BE2C (cell line): ENCODE measurements around the gene NRF1.

Source experiments
- DNase-seq: peaks from one replicate; pipeline ENCODE4 v3.0.0-alpha.2; 2020
- H3K27me3 ChIP-seq: fragments of 250-450 bp; sonication (Bioruptor Pico); 2 replicates; pipeline ENCODE4 v1.5.1; 2020; ENCODE audit warnings: mild to moderate bottlenecking
- H3K36me3 ChIP-seq: fragments of 250-450 bp; sonication (Bioruptor Pico); 2 replicates; pipeline ENCODE4 v1.5.1; 2020; ENCODE audit warnings: mild to moderate bottlenecking
- H3K4me1 ChIP-seq: fragments of 250-450 bp; sonication (Bioruptor Pico); 2 replicates; pipeline ENCODE4 v1.5.1; 2020
- H3K4me3 ChIP-seq: 2 replicates; pipeline ENCODE4 v1.5.1; 2011; ENCODE audit warnings: low read depth, low read length
- H3K9me3 ChIP-seq: fragments of 250-450 bp; sonication (Bioruptor Pico); 2 replicates; pipeline ENCODE4 v1.5.1; 2020
- TF ChIP-seq, protein P1 (sequence below): IDR thresholded peaks from 2 replicates; pipeline ENCODE4 v1.5.1; 2012; ENCODE audit warnings: mild to moderate bottlenecking, low read depth, low read length

The NRF1 gene

DNA sequence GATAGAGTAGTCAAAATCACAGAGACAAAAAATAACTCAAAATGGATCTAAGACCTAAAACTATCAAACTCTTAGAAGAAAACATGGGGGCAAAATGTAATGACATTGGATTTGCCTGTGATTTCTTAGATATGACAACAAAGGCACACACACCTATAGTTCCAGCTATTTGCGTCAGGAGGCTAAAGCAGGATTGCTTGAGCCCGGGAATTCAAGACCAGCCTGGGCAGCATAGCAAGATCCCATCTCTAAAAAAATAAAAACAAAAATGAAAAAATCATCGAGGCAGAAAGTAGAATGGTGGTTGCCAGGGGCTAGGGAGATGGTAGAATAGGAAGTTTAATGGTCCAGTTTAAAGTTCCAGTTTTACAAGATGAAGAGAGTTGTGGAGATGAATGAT, 113.3 kb downstream of the NRF1 start:
- H3K9me3 ChIP-seq, result no peaks in the 10 kb centered on the region
- no peak overlapping the region for H3K4me3 ChIP-seq
- no peaks in the 10 kb centered on the region; the same call in 1 of the 2 replicates for H3K27me3 ChIP-seq
- peaks cover 21% of the 10 kb centered on the region for H3K36me3 ChIP-seq
- TF ChIP-seq, protein P1, sequence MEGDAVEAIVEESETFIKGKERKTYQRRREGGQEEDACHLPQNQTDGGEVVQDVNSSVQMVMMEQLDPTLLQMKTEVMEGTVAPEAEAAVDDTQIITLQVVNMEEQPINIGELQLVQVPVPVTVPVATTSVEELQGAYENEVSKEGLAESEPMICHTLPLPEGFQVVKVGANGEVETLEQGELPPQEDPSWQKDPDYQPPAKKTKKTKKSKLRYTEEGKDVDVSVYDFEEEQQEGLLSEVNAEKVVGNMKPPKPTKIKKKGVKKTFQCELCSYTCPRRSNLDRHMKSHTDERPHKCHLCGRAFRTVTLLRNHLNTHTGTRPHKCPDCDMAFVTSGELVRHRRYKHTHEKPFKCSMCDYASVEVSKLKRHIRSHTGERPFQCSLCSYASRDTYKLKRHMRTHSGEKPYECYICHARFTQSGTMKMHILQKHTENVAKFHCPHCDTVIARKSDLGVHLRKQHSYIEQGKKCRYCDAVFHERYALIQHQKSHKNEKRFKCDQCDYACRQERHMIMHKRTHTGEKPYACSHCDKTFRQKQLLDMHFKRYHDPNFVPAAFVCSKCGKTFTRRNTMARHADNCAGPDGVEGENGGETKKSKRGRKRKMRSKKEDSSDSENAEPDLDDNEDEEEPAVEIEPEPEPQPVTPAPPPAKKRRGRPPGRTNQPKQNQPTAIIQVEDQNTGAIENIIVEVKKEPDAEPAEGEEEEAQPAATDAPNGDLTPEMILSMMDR, result no peak
- H3K4me1 ChIP-seq, result no peaks in the 10 kb centered on the region
- no peak for DNase-seq

DNA sequence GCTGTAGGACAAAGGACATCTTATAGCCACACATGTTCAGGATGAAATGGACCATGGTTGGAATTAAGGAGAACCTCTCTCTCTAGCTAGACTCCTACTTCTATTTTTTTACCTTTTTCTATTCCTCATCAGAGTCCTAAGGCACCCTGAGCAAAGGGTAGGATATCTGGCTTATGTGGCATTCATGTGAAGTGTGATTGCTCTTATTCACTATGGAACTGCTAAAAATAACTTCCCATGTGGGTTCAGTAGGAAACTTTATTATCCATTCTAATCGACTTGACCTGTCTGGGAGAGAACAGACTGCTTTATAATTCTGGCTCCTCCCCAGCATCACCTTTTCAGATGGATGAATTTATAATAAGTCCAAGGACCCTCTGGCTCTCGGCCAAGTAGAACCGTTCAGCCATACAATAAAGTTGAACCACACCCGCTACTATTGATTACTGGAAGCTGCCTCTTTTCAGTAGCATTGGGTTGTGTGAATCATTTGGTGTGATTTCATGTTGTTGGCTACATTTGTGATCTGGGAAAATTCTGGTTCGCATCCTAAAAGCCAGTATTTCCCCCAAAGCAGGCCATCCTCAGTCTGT, 117.5 kb downstream of the NRF1 start:
- Histone ChIP-seq H3K36me3 (peaks cover 20% of the 10 kb centered on the region), H3K4me1 (no peaks in the 10 kb centered on the region)
- DNase-seq, result no peak

GRCh38 chr7:129729511-129729910, 118.0 kb downstream of the NRF1 start:
- Histone ChIP-seq H3K27me3 (no peaks in the 10 kb centered on the region), H3K9me3 (no peaks in the 10 kb centered on the region), H3K4me1 (no peaks in the 10 kb centered on the region), H3K36me3 (peaks cover 15% of the 10 kb centered on the region), H3K4me3 (no peak overlapping the region)
- TF ChIP-seq, protein P1, result no peak
- no peak for DNase-seq

More for the DNA sequence above, 117.5 kb downstream of the NRF1 start:
- Histone ChIP-seq H3K27me3 (no peaks in the 10 kb centered on the region; the same call in 1 of the 2 replicates), H3K4me3 (no peak overlapping the region), H3K9me3 (no peaks in the 10 kb centered on the region)
- TF ChIP-seq, protein P1, result no peak

- Histone ChIP-seq H3K27me3 (no peaks in the 10 kb centered on the region), H3K9me3 (no peaks in the 10 kb centered on the region), H3K4me3 (no peak overlapping the region), H3K36me3 (peaks cover 11% of the 10 kb centered on the region), H3K4me1 (no peaks in the 10 kb centered on the region)
- TF ChIP-seq, protein P1, result no peak
- DNase-seq, result no peak
These were observed 118.6 kb downstream of the NRF1 start for GRCh38 chr7:129730159-129730558.

GRCh38 chr7:129734400-129734799, 122.9 kb downstream of the NRF1 start:
- Histone ChIP-seq H3K9me3 (no peaks in the 10 kb centered on the region), H3K4me3 (no peak overlapping the region), H3K36me3 (peaks cover 4% of the 10 kb centered on the region), H3K27me3 (no peaks in the 10 kb centered on the region), H3K4me1 (no peaks in the 10 kb centered on the region)
- DNase-seq, result no peak
- TF ChIP-seq, protein P1, result no peak

DNA sequence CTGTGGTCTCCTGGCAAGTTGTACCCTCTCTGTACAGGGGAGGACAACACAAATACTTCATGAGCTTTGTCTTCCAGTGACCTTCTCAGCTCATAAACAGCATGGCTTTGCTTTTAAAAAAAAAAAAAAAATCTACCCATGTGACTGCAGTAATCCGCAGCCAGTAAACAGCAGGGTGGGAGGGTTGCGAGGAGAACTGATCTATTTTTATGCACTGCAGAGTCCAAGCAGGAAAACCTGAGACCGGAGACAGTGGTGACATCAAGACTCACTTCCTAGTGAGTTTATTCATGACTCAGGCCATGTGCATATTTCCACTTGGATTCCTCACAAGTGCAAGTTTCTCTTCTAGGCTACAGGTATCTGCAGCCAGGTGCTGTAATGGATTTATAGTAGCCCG, 127.9 kb downstream of the NRF1 start:
- Histone ChIP-seq H3K4me1 (no peaks in the 10 kb centered on the region), H3K27me3 (no peaks in the 10 kb centered on the region), H3K4me3 (no peak overlapping the region), H3K36me3 (no peaks in the 10 kb centered on the region; the same call in 1 of the 2 replicates), H3K9me3 (no peaks in the 10 kb centered on the region)
- DNase-seq, result no peak
- TF ChIP-seq, protein P1, result no peak
